Esophagus muscularis mucosa (tissue), 4 donors: Measurements from ENCODE around the gene UTP14A. TPM values are rescaled to one million over a fixed set of nuclear protein-coding genes. Genes with fewer than 3 reads are reported as not detected.

Source experiments
- DNase-seq: peaks from one replicate; pipeline ENCODE4 v3.0.0-alpha.2; 2017; ENCODE audit errors: extremely low spot score
- H3K27ac ChIP-seq, 4 donors: fragments of 200-600 bp; sonication (generic); replicated peaks in 1 of 4; 1 replicate in 3 of 4; 2 replicates in 1 of 4; pipeline ENCODE4 v1.5.1; 2016 to 2019; ENCODE audit warnings: mild to moderate bottlenecking in 1 of 4
- H3K27me3 ChIP-seq, 4 donors: fragments of 200-600 bp; sonication (generic); one replicate each; pipeline versions ENCODE4 v1.5.1 to v1.6.0; 2016 to 2019
- H3K36me3 ChIP-seq, 4 donors: fragments of 200-600 bp; sonication (generic); one replicate each; pipeline ENCODE4 v1.5.1; 2016 to 2019
- H3K4me1 ChIP-seq, 4 donors: fragments of 200-600 bp; sonication (generic); one replicate each; pipeline ENCODE4 v1.5.1; 2016 to 2019
- H3K4me3 ChIP-seq, 4 donors: fragments of 200-600 bp; sonication (generic); 1 replicate in 2 of 4; 2 replicates in 2 of 4; pipeline ENCODE4 v1.5.1; 2016 to 2019; ENCODE audit warnings: mild to moderate bottlenecking in 4 of 4, moderate library complexity in 1 of 4
- H3K9me3 ChIP-seq, 4 donors: fragments of 200-600 bp; sonication (generic); 1 replicate in 3 of 4; 2 replicates in 1 of 4; pipeline ENCODE4 v1.5.1; 2016 to 2019
- CTCF ChIP-seq, 3 experiments: fragments of 200-600 bp in 2 of 3; fragments of 450-650 bp in 1 of 3; sonication (generic) in 2 of 3; IDR thresholded peaks; one replicate each; pipeline ENCODE4 v1.5.1; 2017 to 2019; ENCODE audit warnings: antibody characterized with exemption in 3 of 3, mild to moderate bottlenecking in 2 of 3, moderate library complexity in 1 of 3
- EP300 ChIP-seq: sonication (generic); formaldehyde crosslinking; IDR thresholded peaks from one replicate; pipeline ENCODE4 v1.6.1; 2017; ENCODE audit warnings: antibody characterized with exemption
- POLR2A ChIP-seq: fragments of 450-650 bp; IDR thresholded peaks from one replicate; pipeline ENCODE4 v1.6.1; 2017; ENCODE audit warnings: antibody characterized with exemption, moderate library complexity, mild to moderate bottlenecking, low read depth
- POLR2AphosphoS5 ChIP-seq, 2 donors: sonication (generic); formaldehyde crosslinking; IDR thresholded peaks; one replicate each; pipeline ENCODE4 v1.6.1; 2017; ENCODE audit warnings: antibody characterized with exemption in 2 of 2
- WGBS: methylation state at CpG from one replicate; pipeline ENCODE4 v1.1.5; 2018; 5-methylcytosine and 5-hydroxymethylcytosine counted together
- intact Hi-C: fragments of 100-400 bp; cut with DNase I; formaldehyde crosslinking; loops from one replicate; pipeline ENCODE4 v1.15.1; 2023
- total RNA-seq, 4 donors: library from RNA; depleted of rRNA; stranded (reverse); fragments of >200 nt; gene quantifications; one replicate each; pipeline versions ENCODE4 v1.1.0 to v1.2.1, GENCODE V29; 2016

The UTP14A gene
- total RNA-seq, 4 donors from 2014 or later, result 9.6 to 16.1 (median 13.5) TPM

GRCh38 chrX:129932821-129933321 lies 26.9 kb downstream of the UTP14A start:
- WGBS, result 45% methylated on average over 45 of the region's 47 CpGs
- H3K27me3 ChIP-seq, result no peaks in the 10 kb centered on the region
- TF ChIP-seq POLR2AphosphoS5 (IDR thresholded peaks at IDR 0.05) (no peak), EP300 (no peak), CTCF (IDR thresholded peaks at IDR 0.05) (no peak), POLR2A (no peak)
- H3K4me3 ChIP-seq, result peak overlapping the region; percentile 62 to 71 (median 62)
- no peak for DNase-seq
- H3K36me3 ChIP-seq, result peaks cover 0 to 11% (median 2%) of the 10 kb centered on the region in 4 donors
- intact Hi-C loops, result loop anchor here (5.0 kb wide), 1 partner anchor 49 kb away; the partner anchor contains the start of gene BCORL1
- H3K4me1 ChIP-seq, result peaks cover 0 to 12% (median 3%) of the 10 kb centered on the region in 4 donors
- no peaks in the 10 kb centered on the region for H3K9me3 ChIP-seq
- H3K27ac ChIP-seq, result peak overlapping the region; percentile 85 to 90 (median 86)

GRCh38 chrX:129933700-129934099 lies 27.7 kb downstream of the UTP14A start:
- intact Hi-C loops, result loop anchor here (5.0 kb wide), 1 partner anchor 49 kb away; the partner anchor contains the start of gene BCORL1
- no peak for TF ChIP-seq CTCF (IDR thresholded peaks at IDR 0.05)
- no peak for TF ChIP-seq POLR2A
- TF ChIP-seq POLR2AphosphoS5 (IDR thresholded peaks at IDR 0.05), result no peak
- TF ChIP-seq EP300, result no peak
- whole genome bisulfite sequencing, result 73% methylated on average over 7 of the region's 7 CpGs
- DNase-seq, result no peak
- Histone ChIP-seq H3K4me1 (peaks cover 0 to 12% (median 3%) of the 10 kb centered on the region in 4 donors), H3K36me3 (peaks cover 0 to 9% (median 2%) of the 10 kb centered on the region in 4 donors), H3K27ac (no peak overlapping the region), H3K4me3 (no peak overlapping the region), H3K9me3 (no peaks in the 10 kb centered on the region), H3K27me3 (no peaks in the 10 kb centered on the region)

GRCh38 chrX:129934461-129934860 lies 28.5 kb downstream of the UTP14A start:
- intact Hi-C loops, result loop anchor here (5.0 kb wide), 1 partner anchor 48 kb away; the partner anchor contains the start of gene BCORL1
- 65% methylated on average over 10 of the region's 10 CpGs for WGBS
- DNase-seq, result no peak

GRCh38 chrX:129934952-129935351 lies 29.0 kb downstream of the UTP14A start:
- no peak for TF ChIP-seq CTCF (IDR thresholded peaks at IDR 0.05)
- TF ChIP-seq EP300, result no peak
- no peak for TF ChIP-seq POLR2A
- no peak for TF ChIP-seq POLR2AphosphoS5 (IDR thresholded peaks at IDR 0.05)
- DNase-seq, result no peak
- no peaks in the 10 kb centered on the region for H3K36me3 ChIP-seq
- no peaks in the 10 kb centered on the region for H3K27me3 ChIP-seq
- no peak overlapping the region for H3K27ac ChIP-seq
- intact Hi-C loops, result loop anchor here (5.0 kb wide), 1 partner anchor 47 kb away; the partner anchor contains the start of gene BCORL1
- H3K4me3 ChIP-seq, result no peak overlapping the region
- H3K9me3 ChIP-seq, result no peaks in the 10 kb centered on the region
- WGBS, result 74% methylated on average over 5 of the region's 5 CpGs
- H3K4me1 ChIP-seq, result peaks cover 0 to 12% (median 3%) of the 10 kb centered on the region in 4 donors

More at GRCh38 chrX:129934461-129934860, 28.5 kb downstream of the UTP14A start:
- TF ChIP-seq CTCF (IDR thresholded peaks at IDR 0.05) (no peak), EP300 (no peak), POLR2AphosphoS5 (IDR thresholded peaks at IDR 0.05) (no peak), POLR2A (no peak)
- H3K4me1 ChIP-seq, result peaks cover 0 to 12% (median 3%) of the 10 kb centered on the region in 4 donors
- peaks cover 0 to 2% (median under 1%) of the 10 kb centered on the region in 4 donors for H3K36me3 ChIP-seq
- H3K9me3 ChIP-seq, result no peaks in the 10 kb centered on the region
- H3K27ac ChIP-seq, result no peak overlapping the region
- H3K4me3 ChIP-seq, result no peak overlapping the region
- no peaks in the 10 kb centered on the region for H3K27me3 ChIP-seq
